NCI-H2171 (cell line): Measurements from ENCODE around the gene KCNN2.
"Not testable (repeated sequence)": the region's sequence is repeated elsewhere in the genome, so short reads cannot be mapped to it uniquely, and the experiment has no call there.

Experiments used
- DNase-seq: peaks from one replicate; lab custom pipeline; 2025; lab: John Stamatoyannopoulos, UW

Gene KCNN2

GRCh38 chr5:114419959-114420358 is 58.1 kb downstream of the KCNN2 start:
- DNase-seq = no peak

- no peak for DNase-seq
Observed at GRCh38 chr5:114427204-114427603, 65.3 kb downstream of the KCNN2 start.

- no peak for DNase-seq
Observed at GRCh38 chr5:114430532-114430931, 68.7 kb downstream of the KCNN2 start.

GRCh38 chr5:114432684-114433083 is 70.8 kb downstream of the KCNN2 start:
- not testable (repeated sequence) for DNase-seq

GRCh38 chr5:114434396-114435219 is 72.7 kb downstream of the KCNN2 start:
- no peak for DNase-seq

- no peak for DNase-seq
Observed at GRCh38 chr5:114435220-114435481, 73.3 kb downstream of the KCNN2 start.

- no peak for DNase-seq
Observed at GRCh38 chr5:114435885-114436299, 74.0 kb downstream of the KCNN2 start.

- DNase-seq = no peak
Observed at GRCh38 chr5:114437936-114438335, 76.1 kb downstream of the KCNN2 start.

- no peak for DNase-seq
Observed at GRCh38 chr5:114438471-114438870, 76.6 kb downstream of the KCNN2 start.

GRCh38 chr5:114447084-114447773 is 85.4 kb downstream of the KCNN2 start:
- no peak for DNase-seq

GRCh38 chr5:114448481-114448880 is 86.6 kb downstream of the KCNN2 start:
- DNase-seq = no peak

GRCh38 chr5:114449860-114450421 is 88.1 kb downstream of the KCNN2 start:
- no peak for DNase-seq

- DNase-seq = no peak
Observed at GRCh38 chr5:114450437-114450836, 88.6 kb downstream of the KCNN2 start.

- no peak for DNase-seq
Observed at GRCh38 chr5:114458726-114459125, 96.9 kb downstream of the KCNN2 start.

- no peak for DNase-seq
Observed at GRCh38 chr5:114467171-114467570, 105.3 kb downstream of the KCNN2 start.

- no peak for DNase-seq
Observed at GRCh38 chr5:114467729-114468128, 105.9 kb downstream of the KCNN2 start.

- DNase-seq = no peak
Observed at GRCh38 chr5:114469372-114469771, 107.5 kb downstream of the KCNN2 start.

GRCh38 chr5:114471529-114471928 is 109.7 kb downstream of the KCNN2 start:
- DNase-seq = no peak

- no peak for DNase-seq
Observed at GRCh38 chr5:114473541-114473940, 111.7 kb downstream of the KCNN2 start.

GRCh38 chr5:114477816-114478334 is 116.0 kb downstream of the KCNN2 start:
- DNase-seq = no peak

- DNase-seq = no peak
Observed at GRCh38 chr5:114500756-114501155, 138.9 kb downstream of the KCNN2 start.

GRCh38 chr5:114504560-114504959 is 142.7 kb downstream of the KCNN2 start:
- DNase-seq = no peak

- DNase-seq = no peak
Observed at GRCh38 chr5:114524221-114524620, 162.4 kb downstream of the KCNN2 start.
